SK-N-SH (cell line): Measurements from ENCODE around the gene SECTM1. TPM values are rescaled to one million over a fixed set of nuclear protein-coding genes. Genes with fewer than 3 reads are reported as not detected.

Source experiments
- CTCF ChIA-PET: fragments of 300-600, 350-600 bp; formaldehyde crosslinking; extraction: SDS; loops from one replicate; lab custom pipeline; 2021; lab: Yijun Ruan, JAX
- POLR2A ChIA-PET: fragments of 350-600 bp; sonication (Branson Sonifier 250); formaldehyde crosslinking; extraction: SDS; loops from one replicate; lab custom pipeline; 2020; ENCODE audit warnings: antibody characterized with exemption, inconsistent platforms; lab: Yijun Ruan, JAX
- DNase-seq: peaks from one replicate; pipeline ENCODE4 v3.0.0; 2012
- H2AFZ ChIP-seq: fragments of 200-600 bp; sonication (generic); 2 replicates; pipeline ENCODE4 v1.8.1; 2016; ENCODE audit warnings: antibody characterized with exemption, mild to moderate bottlenecking, low read depth
- H3F3A ChIP-seq: fragments of 200-600 bp; sonication (generic); replicated peaks from 2 replicates; pipeline ENCODE3; 2016; ENCODE audit warnings: antibody characterized with exemption, mild to moderate bottlenecking; ENCODE audit not compliant: insufficient read depth
- H3K27ac ChIP-seq, 2 experiments: fragments of 200-500 bp in 1 of 2; fragments of 200-600 bp in 1 of 2; sonication (Bioruptor generic) in 1 of 2; sonication (generic), shearing (Covaris generic) in 1 of 2; 2 replicates each; pipeline versions ENCODE4 v1.5.1 to v1.6.1; 2014 to 2016; ENCODE audit warnings: low read depth in 2 of 2, inconsistent platforms in 1 of 2, low read length in 1 of 2, mild to moderate bottlenecking in 1 of 2, mixed read lengths in 1 of 2
- H3K27me3 ChIP-seq: fragments of 200-600 bp; sonication (generic), shearing (Covaris generic); 2 replicates; pipeline ENCODE4 v1.6.1; 2016; ENCODE audit warnings: mixed run types; ENCODE audit not compliant: insufficient read depth
- H3K36me3 ChIP-seq, 2 experiments: fragments of 200-500 bp in 1 of 2; fragments of 200-600 bp in 1 of 2; sonication (Bioruptor generic) in 1 of 2; sonication (generic) in 1 of 2; replicated peaks in 1 of 2; 2 replicates each; pipeline versions ENCODE3 to v1.5.1; 2014 to 2016; ENCODE audit warnings: low read length in 1 of 2, mild to moderate bottlenecking in 1 of 2; ENCODE audit not compliant: insufficient read depth in 2 of 2, control insufficient read depth in 1 of 2
- H3K4me1 ChIP-seq, 2 experiments: fragments of 200-500 bp in 1 of 2; fragments of 200-600 bp in 1 of 2; sonication (Bioruptor generic) in 1 of 2; sonication (generic), shearing (Covaris generic) in 1 of 2; 2 replicates each; pipeline versions ENCODE4 v1.5.1 to v1.6.1; 2014 to 2016; ENCODE audit warnings: low read depth in 1 of 2, low read length in 1 of 2, mixed run types in 1 of 2; ENCODE audit not compliant: insufficient read depth in 2 of 2, control insufficient read depth in 1 of 2
- H3K4me2 ChIP-seq: fragments of 200-600 bp; sonication (generic), shearing (Covaris generic); 2 replicates; pipeline ENCODE4 v1.6.1; 2017; ENCODE audit warnings: mixed run types
- H3K4me3 ChIP-seq, 2 experiments: fragments of 200-500 bp in 1 of 2; fragments of 200-600 bp in 1 of 2; sonication (Bioruptor generic) in 1 of 2; sonication (generic), shearing (Covaris generic) in 1 of 2; 2 replicates each; pipeline versions ENCODE4 v1.5.1 to v1.8.1; 2014 to 2016; ENCODE audit warnings: low read depth in 2 of 2, inconsistent platforms in 1 of 2, low read length in 1 of 2, mild to moderate bottlenecking in 1 of 2, mixed read lengths in 1 of 2, moderate library complexity in 1 of 2
- H3K79me2 ChIP-seq: fragments of 200-600 bp; sonication (generic); 2 replicates; pipeline ENCODE4 v1.8.1; 2017; ENCODE audit warnings: mild to moderate bottlenecking; ENCODE audit not compliant: insufficient read depth
- H3K9ac ChIP-seq: fragments of 200-600 bp; sonication (generic); 2 replicates; pipeline ENCODE4 v1.6.1; 2017; ENCODE audit warnings: mixed run types
- H3K9me2 ChIP-seq: fragments of 200-600 bp; sonication (generic); 2 replicates; pipeline ENCODE4 v1.6.1; 2017; ENCODE audit warnings: mixed run types
- H3K9me3 ChIP-seq: fragments of 200-600 bp; sonication (generic); 2 replicates; pipeline ENCODE4 v1.6.1; 2017; ENCODE audit warnings: mixed run types, mild to moderate bottlenecking, moderate library complexity
- H4K20me1 ChIP-seq: fragments of 200-600 bp; sonication (generic); 2 replicates; pipeline ENCODE4 v1.6.1; 2017; ENCODE audit warnings: mild to moderate bottlenecking, mixed run types; ENCODE audit not compliant: insufficient read depth
- ELF1 ChIP-seq: IDR thresholded peaks from 2 replicates; pipeline ENCODE4 v1.4.0; 2012
- EP300 ChIP-seq, 2 experiments: IDR thresholded peaks; 2 replicates each; pipeline versions ENCODE4 v1.4.0 to v1.6.1; 2012; ENCODE audit warnings: borderline replicate concordance in 1 of 2, low read depth in 1 of 2, low read length in 1 of 2
- FOSL2 ChIP-seq: IDR thresholded peaks from 2 replicates; pipeline ENCODE4 v1.4.0; 2012; ENCODE audit warnings: low read depth, mild to moderate bottlenecking, moderate library complexity, borderline replicate concordance
- FOXJ3 ChIP-seq: sonication (generic); formaldehyde crosslinking; IDR thresholded peaks from 2 replicates; pipeline ENCODE4 v1.5.1; 2020; ENCODE audit warnings: mild to moderate bottlenecking, missing genetic modification reagents
- FOXM1 ChIP-seq: IDR thresholded peaks from 2 replicates; pipeline ENCODE4 v1.4.0; 2012; ENCODE audit warnings: low read depth, mild to moderate bottlenecking
- GABPA ChIP-seq: IDR thresholded peaks from 2 replicates; pipeline ENCODE4 v1.4.0; 2012; ENCODE audit warnings: low read depth, mild to moderate bottlenecking
- MEF2A ChIP-seq: IDR thresholded peaks from 2 replicates; pipeline ENCODE4 v1.4.0; 2012; ENCODE audit warnings: low read depth, borderline replicate concordance
- NRF1 ChIP-seq: IDR thresholded peaks from 2 replicates; pipeline ENCODE4 v1.6.1; 2012; ENCODE audit warnings: low read depth, mild to moderate bottlenecking, low read length
- RAD21 ChIP-seq: IDR thresholded peaks from 2 replicates; pipeline ENCODE4 v1.6.1; 2012; ENCODE audit warnings: mild to moderate bottlenecking, low read length
- RFX5 ChIP-seq: IDR thresholded peaks from 2 replicates; pipeline ENCODE4 v1.6.1; 2012; ENCODE audit warnings: mild to moderate bottlenecking, improper control_type of control experiment, low read length
- RXRA ChIP-seq: IDR thresholded peaks from 2 replicates; pipeline ENCODE4 v1.4.0; 2012; ENCODE audit warnings: low read depth, mild to moderate bottlenecking, borderline replicate concordance
- SIN3A ChIP-seq: IDR thresholded peaks from 2 replicates; pipeline ENCODE4 v1.6.1; 2012; ENCODE audit warnings: low read depth, mild to moderate bottlenecking, low read length, moderate library complexity, borderline replicate concordance
- TAF1 ChIP-seq: IDR thresholded peaks from 2 replicates; pipeline ENCODE4 v1.6.1; 2012; ENCODE audit warnings: low read depth, mild to moderate bottlenecking, low read length, moderate library complexity, borderline replicate concordance
- TCF12 ChIP-seq: IDR thresholded peaks from 2 replicates; pipeline ENCODE4 v1.4.0; 2012
- TEAD4 ChIP-seq: IDR thresholded peaks from 2 replicates; pipeline ENCODE4 v1.4.0; 2012; ENCODE audit warnings: mild to moderate bottlenecking, borderline replicate concordance; ENCODE audit not compliant: insufficient read depth
- YY1 ChIP-seq: IDR thresholded peaks from 2 replicates; pipeline ENCODE4 v1.4.0; 2012; ENCODE audit warnings: low read depth, mild to moderate bottlenecking
- WGBS: methylation state at CpG from one replicate; pipeline ENCODE4 v1.1.6; 2017; ENCODE audit warnings: low lambda C conversion rate; 5-methylcytosine and 5-hydroxymethylcytosine counted together
- polyA plus RNA-seq, 3 experiments: library from polyadenylated mRNA; depleted of rRNA; stranded (reverse); fragments of >200 nt; gene quantifications; 2 replicates each; pipeline ENCODE4 v1.2.3, GENCODE V29; 2012
- TF ChIP-seq, protein P1 (sequence below): IDR thresholded peaks from 2 replicates; pipeline ENCODE4 v1.4.0; 2012; ENCODE audit warnings: low read depth
- TF ChIP-seq, protein P2 (sequence below): fragments of 150-350 bp; IDR thresholded peaks from 2 replicates; pipeline ENCODE4 v1.6.1; 2017; ENCODE audit warnings: antibody characterized with exemption, low read length, low read depth, borderline replicate concordance
- TF ChIP-seq, protein P3 (sequence below): IDR thresholded peaks from 2 replicates; pipeline ENCODE4; 2012

The SECTM1 gene
- polyA plus RNA-seq, 1 of the 3 experiments (the other 2 are of a cell fraction) = 3.8 TPM

DNA sequence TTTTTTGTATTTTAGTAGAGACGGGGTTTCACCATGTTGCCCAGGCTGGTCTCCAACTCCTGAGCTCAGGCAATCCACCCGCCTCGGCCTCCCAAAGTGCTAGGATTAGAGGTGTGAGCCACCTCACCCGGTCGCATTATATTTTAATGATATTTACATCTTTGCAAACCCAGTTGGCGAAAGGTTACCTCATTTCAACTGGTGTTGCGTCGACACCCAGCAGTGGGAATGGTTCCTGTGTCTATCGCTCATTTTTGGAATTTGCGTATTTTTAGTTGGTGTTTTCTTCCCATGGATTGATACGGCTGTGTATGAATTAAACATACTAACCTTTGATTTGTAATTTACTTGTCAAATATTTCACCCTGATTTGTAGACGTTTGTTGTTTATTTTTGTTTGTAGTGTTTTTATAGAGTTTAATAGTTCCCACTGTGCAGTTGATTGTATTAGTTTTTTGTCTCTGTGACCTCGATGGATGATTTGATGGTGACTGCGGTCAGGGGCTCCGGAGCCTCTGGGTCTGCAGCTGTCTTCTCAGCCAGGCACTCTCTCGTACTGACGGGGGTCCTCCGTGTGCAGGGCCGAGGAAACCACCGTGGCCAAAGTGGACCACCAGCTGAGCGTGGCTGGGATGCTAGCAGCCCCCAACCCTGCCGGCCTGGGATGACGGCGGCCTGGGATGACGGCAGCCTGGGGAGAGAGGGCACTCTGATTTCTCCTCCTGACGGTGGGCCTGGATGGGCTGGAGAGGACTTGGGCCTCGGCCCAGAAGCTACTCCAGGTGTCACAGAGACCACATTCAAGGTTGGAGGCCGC, 20.2 kb downstream of the SECTM1 start:
- no peak overlapping the region for H3K27ac ChIP-seq
- no peak for TF ChIP-seq NRF1
- TF ChIP-seq, all 33 proteins: peak for 0
- WGBS = 82% methylated on average over 22 of the region's 28 CpGs
- Histone ChIP-seq H3K36me3 (no peaks in the 10 kb centered on the region), H3K4me2 (no peak overlapping the region), H3K9me2 (no peaks in the 10 kb centered on the region), H3K9ac (no peak overlapping the region), H3K27me3 (no peaks in the 10 kb centered on the region; the same call in 1 of the 2 replicates), H4K20me1 (no peaks in the 10 kb centered on the region), H3K4me1 (no peaks in the 10 kb centered on the region; a peak in 1 of 4 replicates), H3F3A (peaks cover 4% of the 10 kb centered on the region), H3K4me3 (no peak overlapping the region), H2AFZ (no peak overlapping the region), H3K79me2 (no peaks in the 10 kb centered on the region), H3K9me3 (no peaks in the 10 kb centered on the region)
- POLR2A ChIA-PET = no interaction called here
- no peak for DNase-seq
- CTCF ChIA-PET = interaction anchor here (0.6 to 2.5 kb wide), 6 partner anchors 13 to 377 kb away, joined by 3 to 13 read pairs (median 4); no protein-coding TSS in a partner anchor

DNA sequence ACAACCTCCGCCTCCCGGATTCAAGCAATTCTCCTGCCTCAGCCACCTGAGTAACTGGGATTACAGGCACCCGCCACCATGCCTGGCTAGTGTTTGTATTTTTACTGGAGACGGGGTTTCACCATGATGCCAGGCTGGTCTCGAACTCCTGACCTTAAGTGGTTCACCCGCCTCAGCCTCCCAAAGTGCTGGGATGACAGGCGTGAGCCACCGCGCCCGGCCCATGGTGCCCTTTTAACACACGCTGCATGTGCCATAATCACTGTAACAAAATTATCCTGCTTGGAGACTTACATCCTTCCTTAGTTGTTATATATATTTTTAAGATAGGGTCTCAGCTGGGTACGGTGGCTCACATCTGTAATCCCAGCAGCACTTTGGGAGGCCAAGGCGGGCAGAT, 21.6 kb downstream of the SECTM1 start:
- no peaks in the 10 kb centered on the region for H4K20me1 ChIP-seq
- H3K4me1 ChIP-seq = no peaks in the 10 kb centered on the region; a peak in 1 of 4 replicates
- H3K9ac ChIP-seq = no peak overlapping the region
- no peak overlapping the region for H3K4me2 ChIP-seq
- TF ChIP-seq TCF12 (no peak), EP300 (IDR thresholded peaks at IDR 0.05; ENCODE audit: borderline replicate concordance in 1 of 2, low read depth in 1 of 2, low read length in 1 of 2) (no peak), SIN3A (no peak), TEAD4 (no peak), RXRA (no peak), TAF1 (no peak), RFX5 (no peak), NRF1 (no peak), MEF2A (no peak), FOXJ3 (CRISPR knock-in tag) (no peak), YY1 (no peak), RAD21 (no peak), FOXM1 (no peak), FOSL2 (no peak), ELF1 (no peak), GABPA (no peak)
- TF ChIP-seq, protein P1, sequence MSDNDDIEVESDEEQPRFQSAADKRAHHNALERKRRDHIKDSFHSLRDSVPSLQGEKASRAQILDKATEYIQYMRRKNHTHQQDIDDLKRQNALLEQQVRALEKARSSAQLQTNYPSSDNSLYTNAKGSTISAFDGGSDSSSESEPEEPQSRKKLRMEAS = no peak
- TF ChIP-seq, protein P2, sequence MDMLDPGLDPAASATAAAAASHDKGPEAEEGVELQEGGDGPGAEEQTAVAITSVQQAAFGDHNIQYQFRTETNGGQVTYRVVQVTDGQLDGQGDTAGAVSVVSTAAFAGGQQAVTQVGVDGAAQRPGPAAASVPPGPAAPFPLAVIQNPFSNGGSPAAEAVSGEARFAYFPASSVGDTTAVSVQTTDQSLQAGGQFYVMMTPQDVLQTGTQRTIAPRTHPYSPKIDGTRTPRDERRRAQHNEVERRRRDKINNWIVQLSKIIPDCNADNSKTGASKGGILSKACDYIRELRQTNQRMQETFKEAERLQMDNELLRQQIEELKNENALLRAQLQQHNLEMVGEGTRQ = no peak
- TF ChIP-seq, protein P3, sequence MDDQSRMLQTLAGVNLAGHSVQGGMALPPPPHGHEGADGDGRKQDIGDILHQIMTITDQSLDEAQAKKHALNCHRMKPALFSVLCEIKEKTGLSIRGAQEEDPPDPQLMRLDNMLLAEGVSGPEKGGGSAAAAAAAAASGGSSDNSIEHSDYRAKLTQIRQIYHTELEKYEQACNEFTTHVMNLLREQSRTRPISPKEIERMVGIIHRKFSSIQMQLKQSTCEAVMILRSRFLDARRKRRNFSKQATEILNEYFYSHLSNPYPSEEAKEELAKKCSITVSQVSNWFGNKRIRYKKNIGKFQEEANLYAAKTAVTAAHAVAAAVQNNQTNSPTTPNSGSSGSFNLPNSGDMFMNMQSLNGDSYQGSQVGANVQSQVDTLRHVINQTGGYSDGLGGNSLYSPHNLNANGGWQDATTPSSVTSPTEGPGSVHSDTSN = no peak
- H3K4me3 ChIP-seq = no peak overlapping the region
- H3K9me2 ChIP-seq = no peaks in the 10 kb centered on the region
- H3K9me3 ChIP-seq = no peaks in the 10 kb centered on the region
- no peaks in the 10 kb centered on the region; the same call in 1 of the 2 replicates for H3K27me3 ChIP-seq
- H3K79me2 ChIP-seq = no peaks in the 10 kb centered on the region
- no peak for DNase-seq
- no peaks in the 10 kb centered on the region for H3F3A ChIP-seq
- no peak overlapping the region for H3K27ac ChIP-seq
- no peaks in the 10 kb centered on the region for H3K36me3 ChIP-seq
- H2AFZ ChIP-seq = no peak overlapping the region
- POLR2A ChIA-PET = no interaction called here
- CTCF ChIA-PET = interaction anchor here (1.5 to 4.7 kb wide), 2 partner anchors 9 to 12 kb away, joined by 4 to 26 read pairs; no protein-coding TSS in a partner anchor
- WGBS = 82% methylated on average over 13 of the region's 13 CpGs
